HK-2 (cell line): ENCODE results near the gene SLC6A18.
"Not testable (repeated sequence)": the region's sequence is repeated elsewhere in the genome, so short reads cannot be mapped to it uniquely, and the experiment has no call there.

ENCODE experiments used
- DNase-seq: peaks from one replicate; pipeline ENCODE4 v3.0.0-alpha.2; 2018; ENCODE audit not compliant: unreplicated experiment

Gene SLC6A18

DNA sequence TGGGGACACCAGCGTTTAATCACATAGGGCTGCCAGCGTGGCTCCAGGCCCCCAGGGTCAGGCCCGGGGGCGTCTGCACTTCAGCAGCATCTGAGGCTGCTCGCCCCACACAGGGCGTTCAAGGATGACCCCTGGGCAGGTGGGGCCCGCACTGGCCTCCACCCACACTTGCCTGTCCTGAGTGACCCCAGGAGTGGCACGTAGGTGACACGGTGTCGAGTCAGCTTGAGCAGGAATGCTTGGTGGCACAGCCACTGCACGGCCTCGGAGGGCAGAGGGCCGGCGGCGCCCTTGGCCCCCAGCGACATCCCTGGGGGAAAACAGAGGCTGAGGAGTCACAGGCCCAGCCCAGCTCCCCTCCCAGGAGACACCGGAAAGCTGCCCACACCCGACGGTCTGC, 29.0 kb downstream of the SLC6A18 start:
- DNase-seq: no peak

DNA sequence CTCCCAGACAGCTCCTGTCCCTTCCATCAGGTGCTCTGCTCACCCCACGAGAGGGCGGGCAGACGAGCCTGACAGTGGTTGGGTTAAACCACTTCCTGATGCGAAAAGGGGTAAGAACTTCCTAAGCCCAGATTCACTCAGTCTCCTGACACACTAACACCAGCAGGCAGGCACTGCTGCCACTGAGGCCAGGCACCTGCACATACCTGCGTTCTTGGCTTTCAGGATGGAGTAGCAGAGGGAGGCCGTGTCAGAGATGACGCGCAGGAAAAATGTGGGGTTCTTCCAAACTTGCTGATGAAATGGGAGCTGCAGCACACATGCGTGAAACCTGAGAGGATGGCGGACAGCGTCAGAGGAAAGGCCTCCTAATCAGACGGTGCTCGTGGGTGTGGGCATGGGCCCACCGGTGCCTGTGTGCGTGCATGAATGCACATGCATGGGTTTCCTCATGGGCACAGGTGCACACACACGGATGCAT, 29.9 kb downstream of the SLC6A18 start:
- no peak for DNase-seq

DNA sequence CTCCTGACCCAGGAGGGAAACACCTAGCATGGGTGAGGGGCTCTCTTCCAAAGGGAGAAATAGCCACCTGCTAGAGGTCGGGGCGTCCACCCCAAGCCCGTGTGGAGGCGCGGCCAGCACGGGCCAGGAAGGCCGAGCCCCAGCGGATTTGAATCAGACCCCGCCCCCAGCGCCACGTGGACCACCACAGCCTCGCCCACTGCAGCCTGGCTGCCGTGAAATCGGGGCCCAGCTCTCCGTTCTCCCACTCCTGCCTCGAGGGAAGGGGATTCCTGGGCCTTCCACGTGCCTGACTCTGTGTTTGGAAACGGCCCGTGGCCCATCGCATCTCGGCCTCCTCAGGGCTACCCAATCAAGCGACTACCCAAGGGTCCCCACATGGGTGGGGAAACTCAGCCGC, 31.6 kb downstream of the SLC6A18 start:
- DNase-seq: no peak

DNA sequence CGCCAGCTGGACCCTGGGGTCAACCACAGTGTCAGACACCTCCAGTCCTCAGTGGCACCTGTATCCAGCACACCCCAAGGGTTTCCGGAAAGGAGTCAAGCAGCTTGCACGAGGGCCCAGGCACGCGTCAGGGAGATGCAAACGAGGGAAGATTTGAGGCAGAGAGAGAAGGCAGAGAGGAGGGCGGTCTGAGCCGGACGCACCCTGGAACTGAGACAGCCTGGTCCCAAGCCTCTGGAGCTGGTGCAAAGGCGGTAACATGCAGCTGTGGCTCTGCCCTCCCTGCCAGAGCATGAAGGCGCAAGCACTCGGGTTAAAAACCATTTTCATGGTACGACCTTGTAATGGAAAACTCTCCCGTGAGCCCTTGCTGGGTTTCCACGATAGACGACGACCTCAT, 32.2 kb downstream of the SLC6A18 start:
- no peak for DNase-seq

DNA sequence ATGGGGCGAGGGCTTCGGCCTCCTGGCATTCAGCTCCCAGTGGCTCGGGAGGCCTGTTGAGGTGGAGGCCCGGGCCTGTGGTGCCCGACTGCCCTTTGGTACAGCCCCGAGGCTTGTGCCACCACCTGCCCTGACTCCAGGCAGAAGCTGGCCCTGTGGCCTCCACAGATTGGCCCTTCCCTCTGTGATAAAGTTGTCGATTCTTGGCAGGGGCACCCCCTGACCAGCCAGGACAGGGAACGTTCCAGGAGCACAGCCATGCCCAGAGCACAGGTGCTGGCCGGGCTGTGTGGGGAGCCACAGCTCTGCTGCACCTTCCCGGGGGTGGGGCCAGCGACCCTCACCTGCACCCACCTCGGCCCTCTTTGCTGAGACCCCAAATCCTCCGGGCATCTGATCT, 32.7 kb downstream of the SLC6A18 start:
- DNase-seq: no peak

DNA sequence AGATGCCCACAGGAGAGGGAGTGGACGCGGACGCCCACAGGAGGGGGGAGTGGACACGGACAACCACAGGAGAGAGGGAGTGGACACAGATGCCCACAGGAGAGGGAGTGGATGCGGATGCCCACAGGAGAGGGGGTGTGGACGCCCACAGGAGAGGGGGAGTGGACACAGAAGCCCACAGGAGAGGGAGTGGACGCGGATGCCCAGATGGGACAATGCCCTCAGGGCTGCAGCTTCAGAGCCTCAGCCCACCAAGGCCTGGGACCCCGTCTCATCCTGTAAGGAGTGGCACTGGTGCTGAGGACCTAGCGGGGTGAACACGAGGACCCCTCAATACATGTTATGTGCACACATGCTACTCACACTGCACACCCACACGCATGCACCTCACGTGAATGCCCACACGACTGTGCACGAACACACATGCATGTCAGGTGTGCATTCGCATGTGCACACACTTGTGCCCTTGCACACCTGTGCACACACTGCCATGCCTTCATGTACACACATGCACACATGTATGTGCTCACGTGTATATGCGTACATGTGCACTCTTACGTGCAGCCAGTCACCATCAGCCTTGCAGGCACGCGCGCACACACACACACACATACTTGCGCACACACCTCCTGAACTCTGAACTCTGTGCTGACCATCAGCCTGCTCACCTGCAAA, 34.8 kb downstream of the SLC6A18 start:
- no peak for DNase-seq

DNA sequence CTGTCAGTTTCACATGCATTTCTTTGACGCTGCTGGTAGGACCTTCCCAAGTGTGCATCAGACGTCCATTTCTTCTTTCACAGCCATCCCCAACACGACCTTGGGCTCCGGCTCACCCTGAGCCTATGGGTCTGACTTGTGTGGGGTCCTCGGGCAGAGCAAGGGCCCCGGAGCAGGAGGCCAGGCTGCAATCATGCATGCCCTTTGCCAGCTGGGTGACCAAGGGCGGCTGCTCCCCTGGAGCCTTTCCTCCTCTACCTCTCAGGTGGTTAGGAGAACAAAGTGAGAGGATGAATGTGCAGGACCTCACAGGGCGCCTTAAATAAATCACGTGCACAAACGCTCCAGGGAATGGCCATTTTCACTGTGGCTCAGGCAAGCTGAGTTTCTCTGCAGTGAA, 36.5 kb downstream of the SLC6A18 start:
- no peak for DNase-seq

DNA sequence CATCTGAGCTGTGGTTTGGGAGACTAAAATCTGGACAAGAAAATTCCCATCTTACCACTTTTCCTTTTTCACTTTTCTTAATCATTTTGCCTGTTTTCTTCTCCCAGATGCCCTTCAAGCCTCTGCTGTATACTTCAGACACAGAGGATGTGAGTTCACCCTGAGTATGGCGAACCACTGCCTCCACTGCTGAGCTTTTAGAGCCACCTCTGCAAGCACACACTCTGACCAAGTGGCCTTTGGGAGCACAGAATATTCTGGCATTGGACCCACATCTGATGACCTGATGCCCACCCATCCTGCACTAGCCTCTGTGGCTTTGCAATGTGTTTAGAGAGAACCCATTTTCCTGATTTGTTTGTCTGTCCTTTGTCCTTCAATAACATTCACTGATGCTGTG, 37.2 kb downstream of the SLC6A18 start:
- no peak for DNase-seq

DNA sequence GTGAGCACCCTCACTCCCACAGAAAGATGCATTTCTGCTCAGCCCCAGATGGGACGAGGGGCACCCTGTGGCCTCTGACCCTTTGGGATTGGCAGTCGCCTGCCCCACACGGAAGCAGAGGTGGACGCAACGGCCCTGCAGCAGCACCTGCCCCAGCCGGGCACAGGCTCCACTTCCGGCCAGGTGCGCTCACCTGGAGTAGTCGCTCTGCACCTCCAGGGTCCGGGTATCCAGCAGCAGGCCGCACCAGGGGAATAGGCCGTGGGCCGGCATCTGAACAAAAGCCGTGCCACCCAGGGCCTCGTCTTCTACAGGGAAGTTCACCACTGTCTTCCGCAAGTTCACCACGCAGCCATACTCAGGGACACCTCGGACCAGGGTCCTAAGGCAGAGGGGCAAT, 39.0 kb downstream of the SLC6A18 start:
- no peak for DNase-seq

DNA sequence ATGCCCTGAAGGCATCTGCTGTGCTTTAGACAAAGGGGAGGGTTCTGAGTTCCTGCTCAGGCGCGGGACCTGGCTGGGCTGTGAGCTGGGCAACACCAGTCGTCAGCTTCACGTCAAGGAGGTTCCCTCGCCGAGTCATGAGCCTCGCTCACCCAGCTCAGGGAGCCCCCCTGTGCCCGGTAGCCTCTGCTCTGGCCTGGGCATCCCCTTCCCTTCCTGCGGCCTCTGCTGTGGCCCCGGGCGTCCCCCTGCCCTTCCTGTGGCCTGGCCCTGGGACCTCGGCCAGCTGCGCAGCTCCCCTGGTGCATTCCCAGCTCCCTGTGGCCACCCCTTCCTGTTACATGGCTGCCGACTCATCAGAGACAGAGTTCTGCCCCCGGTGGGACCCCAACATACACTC, 39.8 kb downstream of the SLC6A18 start:
- no peak for DNase-seq

DNA sequence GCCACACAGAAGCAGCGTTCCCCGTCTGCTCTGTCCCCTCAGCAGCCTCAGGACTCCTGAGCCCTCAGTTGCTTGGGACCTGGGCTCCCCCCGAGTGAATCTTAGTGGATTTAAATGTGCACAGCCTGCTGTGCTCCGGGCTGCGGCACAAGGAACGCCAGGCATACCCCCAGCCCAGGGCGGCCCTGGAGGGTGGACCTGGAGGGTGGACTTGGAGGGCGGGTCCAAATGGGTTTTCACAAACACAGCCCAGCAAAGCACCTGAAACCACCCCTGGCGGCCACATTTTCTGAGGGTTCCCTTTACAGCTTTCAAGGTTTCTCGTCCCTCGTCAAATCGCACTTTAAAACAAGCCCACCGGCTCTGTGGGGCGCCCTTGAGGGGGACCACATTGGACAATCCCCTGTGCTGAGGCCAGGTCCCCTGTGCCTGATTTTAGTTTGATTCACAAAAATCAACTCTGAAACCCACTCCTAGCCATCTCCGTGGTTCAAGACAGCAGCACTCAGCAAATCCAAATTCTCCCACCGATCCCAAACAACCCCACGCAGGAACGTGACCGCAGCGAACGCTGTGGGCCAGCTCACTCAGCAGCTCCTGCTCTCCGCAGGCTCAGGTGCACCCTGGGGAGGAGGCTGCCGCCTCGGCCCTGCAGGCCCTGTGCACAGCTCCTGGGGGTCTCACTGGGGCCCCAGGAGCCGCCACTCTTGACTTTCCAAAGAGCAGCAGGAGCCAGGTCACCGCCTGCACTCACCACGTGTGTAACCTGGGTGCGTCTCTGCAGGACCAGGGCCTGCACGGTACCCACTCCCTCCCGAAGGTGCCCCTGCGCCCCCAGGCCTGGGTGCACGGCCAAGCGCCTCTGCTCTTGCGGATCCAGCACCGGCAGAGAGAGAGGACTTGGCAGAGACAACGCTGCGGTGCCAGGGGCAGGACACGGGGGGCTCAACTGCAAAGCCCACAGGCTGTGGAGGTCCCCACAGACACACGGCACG, 40.6 kb downstream of the SLC6A18 start:
- DNase-seq: no peak

DNA sequence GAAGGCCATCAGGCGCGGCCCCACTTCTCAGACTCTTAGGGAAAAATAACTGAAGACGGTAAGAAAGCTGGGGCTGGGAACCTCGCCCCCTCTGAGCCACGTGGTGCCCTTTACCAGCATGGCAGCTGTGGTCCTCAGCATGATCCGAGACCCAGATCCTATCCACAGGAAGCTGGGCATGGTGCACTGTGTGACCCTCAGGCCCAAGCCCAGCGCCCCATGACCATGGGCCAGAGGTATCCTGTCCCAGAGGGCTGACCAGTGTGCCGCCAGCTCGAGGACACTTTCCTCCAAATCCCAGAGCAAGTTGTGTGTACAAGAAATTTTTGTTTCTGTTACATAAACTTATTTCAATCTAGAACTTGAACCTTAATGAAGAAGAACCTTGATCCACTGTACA, 41.6 kb downstream of the SLC6A18 start:
- DNase-seq: no peak

DNA sequence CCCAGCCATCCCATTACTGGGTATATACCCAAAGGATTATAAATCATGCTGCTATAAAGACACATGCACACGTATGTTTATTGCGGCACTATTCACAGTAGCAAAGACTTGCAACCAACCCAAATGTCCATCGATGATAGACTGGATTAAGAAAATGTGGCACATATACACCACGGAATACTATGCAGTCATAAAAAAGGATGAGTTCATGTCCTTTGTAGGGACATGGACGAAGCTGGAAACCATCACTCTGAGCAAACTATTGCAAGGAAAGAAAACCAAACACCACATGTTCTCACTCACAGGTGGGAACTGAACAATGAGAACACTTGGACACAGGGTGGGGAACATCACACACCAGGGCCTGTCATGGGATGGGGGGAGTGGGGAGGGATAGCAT, 42.3 kb downstream of the SLC6A18 start:
- DNase-seq: not testable (repeated sequence)

DNA sequence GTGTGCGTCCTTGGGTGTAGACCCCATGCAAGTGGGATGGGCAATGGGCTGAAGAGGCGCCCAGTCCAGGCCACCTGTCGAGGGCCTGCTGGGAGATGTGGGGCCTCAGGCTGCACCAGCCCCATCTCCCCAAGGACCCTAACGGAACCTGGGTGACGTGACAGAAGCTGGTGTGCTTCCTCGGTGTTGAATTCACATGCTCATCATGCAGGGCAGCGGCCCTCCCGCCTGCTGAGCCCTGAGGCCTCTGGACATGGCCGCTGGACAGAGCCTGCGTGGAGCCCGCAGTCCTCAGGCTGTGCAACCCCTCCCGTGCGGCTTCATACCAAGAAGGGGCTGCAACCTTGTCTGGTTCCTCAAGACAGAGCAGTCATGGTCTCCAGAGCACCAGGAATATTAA, 42.9 kb downstream of the SLC6A18 start:
- DNase-seq: no peak

DNA sequence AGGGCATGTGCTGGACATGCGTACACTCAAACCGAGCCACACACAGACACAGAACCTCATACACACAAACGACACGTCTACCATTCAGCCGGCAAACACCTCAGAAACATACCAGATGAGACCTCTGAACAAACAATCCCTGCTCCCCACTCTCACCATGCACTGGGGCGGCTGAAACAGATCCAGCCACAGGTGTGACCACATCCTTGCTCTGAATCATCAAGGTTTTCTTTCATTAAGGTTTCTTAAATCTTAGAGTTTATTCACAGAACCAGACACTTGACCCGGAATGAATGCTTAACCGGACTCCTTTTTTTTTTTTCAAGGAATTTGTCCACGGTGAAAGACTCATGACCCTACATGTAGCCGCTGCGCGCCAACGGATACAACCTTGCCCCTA, 43.5 kb downstream of the SLC6A18 start:
- no peak for DNase-seq

DNA sequence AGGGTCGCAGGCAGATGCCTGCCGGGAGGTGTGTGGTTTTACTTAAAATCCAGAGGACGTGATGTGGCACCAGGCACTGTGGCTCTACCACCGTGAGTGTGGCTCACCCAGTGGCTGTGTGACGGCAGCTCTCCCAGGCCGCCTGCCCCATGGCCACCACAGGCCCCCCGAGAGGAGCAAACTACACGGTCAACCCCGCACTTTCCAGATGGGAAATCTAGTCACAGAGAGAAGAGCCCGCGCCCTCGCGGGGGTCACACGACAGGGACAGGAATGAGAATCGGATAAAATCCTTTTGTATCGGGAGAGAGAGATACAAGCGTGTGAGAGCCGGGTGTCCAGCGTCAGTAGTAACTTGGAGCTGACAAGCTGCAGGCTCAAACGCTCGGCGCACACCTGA, 45.2 kb downstream of the SLC6A18 start:
- DNase-seq: no peak

DNA sequence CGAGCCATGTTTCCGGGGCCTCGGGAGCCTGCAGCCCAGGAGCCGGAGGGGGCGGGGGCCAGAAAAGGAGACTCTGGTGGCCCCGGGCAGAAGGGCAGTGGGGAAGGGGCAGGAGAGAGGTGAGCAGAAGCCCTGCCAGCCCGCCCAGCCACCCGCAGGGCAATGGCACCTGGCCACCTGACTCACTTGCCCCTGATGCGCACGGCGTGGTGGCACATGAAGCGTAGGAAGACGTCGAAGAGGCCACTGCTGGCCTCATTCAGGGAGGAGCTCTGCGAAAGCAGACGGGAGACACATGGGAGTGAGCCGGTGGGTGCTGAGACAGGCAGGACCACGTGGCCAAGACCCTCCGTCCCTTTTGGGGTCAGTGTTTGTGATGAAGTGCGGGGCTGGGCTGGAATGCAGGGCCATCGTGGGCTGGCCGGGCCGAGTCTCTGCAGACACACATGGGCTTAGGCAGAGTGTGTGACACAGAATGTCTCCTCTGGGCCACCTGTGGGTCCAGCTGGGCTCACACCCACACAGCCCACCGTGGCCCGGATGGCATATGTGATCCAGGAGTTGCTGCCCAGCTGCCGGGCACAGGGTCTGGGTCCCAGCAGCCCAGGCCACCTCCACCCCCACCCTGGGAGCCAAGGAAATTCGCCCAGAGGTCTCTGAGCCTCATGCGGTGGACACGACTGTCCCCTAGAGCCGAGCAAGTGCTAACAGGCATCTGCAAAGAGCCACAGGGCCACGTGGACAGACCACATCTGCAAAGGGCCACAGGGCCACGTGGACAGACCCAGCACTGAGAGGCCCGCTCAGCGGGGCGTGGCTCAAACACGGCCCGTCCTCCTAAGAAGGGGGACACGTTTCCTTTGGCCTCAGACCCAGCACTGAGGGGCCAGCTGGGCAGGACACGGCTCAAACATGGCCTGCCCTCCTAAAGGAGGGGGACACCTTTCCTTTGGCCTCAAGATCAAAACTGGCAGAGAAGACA, 46.0 kb downstream of the SLC6A18 start:
- no peak for DNase-seq

DNA sequence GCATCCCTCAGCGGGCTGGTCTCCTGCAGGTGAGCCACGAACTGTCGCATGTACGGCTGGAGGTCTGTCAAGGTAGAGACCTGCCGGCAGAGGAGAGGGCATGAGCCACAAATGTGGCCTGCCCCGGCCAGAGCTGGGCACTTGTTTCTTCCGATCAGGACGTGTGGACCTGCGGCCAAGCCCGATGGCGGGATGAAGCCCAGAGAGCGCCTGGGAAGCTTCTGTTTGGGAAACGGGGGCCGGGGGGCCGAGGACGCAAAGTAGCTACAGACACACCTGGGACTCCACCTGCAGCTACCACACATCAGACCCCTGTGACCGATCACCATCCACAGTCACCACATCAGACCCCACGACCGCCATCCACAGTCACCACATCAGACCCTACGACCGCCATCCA, 47.0 kb downstream of the SLC6A18 start:
- no peak for DNase-seq

DNA sequence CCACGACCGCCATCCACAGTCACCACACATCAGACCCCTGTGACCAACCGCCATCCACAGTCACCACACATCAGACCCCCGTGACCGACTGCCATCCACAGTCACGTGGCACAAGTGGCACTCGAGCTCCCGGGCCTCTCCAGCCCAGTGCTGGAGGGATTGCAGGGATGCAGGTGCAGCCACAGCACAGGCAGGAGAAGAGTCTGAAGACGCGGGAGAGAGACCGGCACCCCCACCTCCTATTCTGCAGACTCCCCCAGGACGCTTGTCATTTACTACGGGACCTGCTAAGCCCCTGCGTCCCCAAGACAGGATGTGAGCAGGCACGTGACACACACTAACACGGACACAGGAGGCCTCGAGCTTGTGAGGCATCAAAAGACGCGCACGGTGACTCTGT, 48.6 kb downstream of the SLC6A18 start:
- no peak for DNase-seq

DNA sequence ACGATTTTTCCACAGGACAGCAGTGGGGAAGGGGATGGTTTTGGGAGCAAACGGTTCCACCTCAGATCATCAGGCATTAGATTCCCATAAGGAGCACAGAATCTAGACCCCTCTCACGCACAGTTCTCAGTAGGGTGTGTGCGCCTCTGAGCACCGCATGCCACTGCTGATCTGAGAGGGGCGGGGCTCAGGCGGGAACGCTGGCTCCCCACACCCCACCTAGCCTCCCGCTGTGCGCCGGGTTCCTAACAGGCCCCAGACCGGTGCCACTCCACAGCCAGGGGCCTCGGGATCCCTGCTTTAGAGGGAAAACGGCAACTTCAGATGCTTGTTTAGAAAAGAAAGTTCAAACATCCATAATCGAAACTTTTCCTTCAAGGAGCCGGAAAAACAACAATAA, 49.3 kb downstream of the SLC6A18 start:
- no peak for DNase-seq

DNA sequence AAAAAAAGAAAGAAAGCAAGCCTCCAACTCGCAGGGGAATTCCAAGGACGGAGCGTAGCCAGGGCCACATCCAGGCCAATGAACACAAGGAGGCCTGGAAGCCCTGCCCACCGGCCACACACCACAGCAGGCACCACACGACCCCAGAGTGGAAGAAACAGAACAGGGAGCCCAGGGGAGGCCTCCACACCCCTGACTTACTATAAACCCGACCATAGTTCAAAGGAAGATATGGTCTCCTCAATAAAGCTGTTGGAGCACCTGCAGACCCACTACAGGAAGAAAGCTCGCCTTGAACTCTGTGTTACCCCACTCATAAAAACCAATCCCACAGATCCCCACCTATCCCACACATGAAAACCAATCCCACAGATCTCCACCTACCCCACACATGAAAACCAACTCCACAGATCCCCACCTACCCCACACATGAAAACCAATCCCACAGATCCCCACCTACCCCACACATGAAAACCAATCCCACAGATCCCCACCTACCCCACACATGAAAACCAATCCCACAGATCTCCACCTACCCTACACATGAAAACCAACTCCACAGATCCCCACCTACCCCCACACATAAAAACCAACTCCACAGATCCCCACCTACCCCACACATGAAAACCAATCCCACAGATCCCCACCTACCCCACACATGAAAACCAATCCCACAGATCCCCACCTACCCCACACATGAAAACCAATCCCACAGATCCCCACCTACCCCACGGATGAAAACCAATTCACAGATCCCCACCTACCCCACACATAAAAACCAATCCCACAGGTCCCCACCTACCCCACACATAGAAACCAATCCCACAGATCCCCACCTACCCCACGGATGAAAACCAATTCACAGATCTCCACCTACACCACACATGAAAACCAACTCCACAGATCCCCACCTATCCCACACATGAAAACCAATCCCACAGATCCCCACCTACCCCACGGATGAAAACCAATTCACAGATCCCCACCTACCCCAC, 50.5 kb downstream of the SLC6A18 start:
- DNase-seq: not testable (repeated sequence)
